CD4-positive, alpha-beta T cell treated with Interleukin-6 for 4 hours (primary cell): ENCODE data around the gene MAP2K1.
A peak's percentile ranks its signal among the peaks of the same experiment; 100 is the strongest.
"Not testable (repeated sequence)": the region's sequence is repeated elsewhere in the genome, so short reads cannot be mapped to it uniquely, and the experiment has no call there.

Experiments used
- DNase-seq: peaks from one replicate; pipeline ENCODE4 v3.0.0-alpha.2; 2020; ENCODE audit warnings: mixed read lengths

MAP2K1 gene

GRCh38 chr15:66429117-66429516 is 42.4 kb downstream of the MAP2K1 start:
- DNase-seq: no peak

GRCh38 chr15:66429546-66429945 is 42.8 kb downstream of the MAP2K1 start:
- DNase-seq: no peak

GRCh38 chr15:66430627-66431255 is 44.0 kb downstream of the MAP2K1 start:
- DNase-seq: no peak

- no peak for DNase-seq
Measured at GRCh38 chr15:66433726-66434125, 47.0 kb downstream of the MAP2K1 start.

- DNase-seq: no peak
Measured at GRCh38 chr15:66440501-66440900, 53.8 kb downstream of the MAP2K1 start.

GRCh38 chr15:66452420-66452819 is 65.7 kb downstream of the MAP2K1 start:
- no peak for DNase-seq

GRCh38 chr15:66452971-66453580 is 66.4 kb downstream of the MAP2K1 start:
- DNase-seq: no peak

- no peak for DNase-seq
Measured at GRCh38 chr15:66454143-66454542, 67.4 kb downstream of the MAP2K1 start.

- no peak for DNase-seq
Measured at GRCh38 chr15:66456211-66456610, 69.5 kb downstream of the MAP2K1 start.

- no peak for DNase-seq
Measured at GRCh38 chr15:66459818-66460615, 73.3 kb downstream of the MAP2K1 start.

GRCh38 chr15:66461294-66461693 is 74.6 kb downstream of the MAP2K1 start:
- not testable (repeated sequence) for DNase-seq

GRCh38 chr15:66461917-66462316 is 75.2 kb downstream of the MAP2K1 start:
- no peak for DNase-seq

- DNase-seq: no peak
Measured at GRCh38 chr15:66462627-66463026, 75.9 kb downstream of the MAP2K1 start.

- DNase-seq: not testable (repeated sequence)
Measured at GRCh38 chr15:66465294-66465693, 78.6 kb downstream of the MAP2K1 start.

- DNase-seq: not testable (repeated sequence)
Measured at GRCh38 chr15:66467162-66468040, 80.7 kb downstream of the MAP2K1 start.

GRCh38 chr15:66470825-66471224 is 84.1 kb downstream of the MAP2K1 start:
- not testable (repeated sequence) for DNase-seq

GRCh38 chr15:66472176-66472999 is 85.7 kb downstream of the MAP2K1 start:
- DNase-seq: peak; percentile 55

- DNase-seq: no peak
Measured at GRCh38 chr15:66474135-66474534, 87.4 kb downstream of the MAP2K1 start.

GRCh38 chr15:66474963-66475362 is 88.3 kb downstream of the MAP2K1 start:
- no peak for DNase-seq

- DNase-seq: no peak
Measured at GRCh38 chr15:66476535-66476934, 89.8 kb downstream of the MAP2K1 start.

GRCh38 chr15:66477011-66477410 is 90.3 kb downstream of the MAP2K1 start:
- DNase-seq: no peak

- DNase-seq: no peak
Measured at GRCh38 chr15:66480267-66480666, 93.6 kb downstream of the MAP2K1 start.
